ENCODE data around the gene INPP5D. TPM values are rescaled to one million over a fixed set of nuclear protein-coding genes. Genes with fewer than 3 reads are reported as not detected.

Gene INPP5D
- total RNA-seq, 1 experiment from 2014 or later = 12.7 TPM

DNA sequence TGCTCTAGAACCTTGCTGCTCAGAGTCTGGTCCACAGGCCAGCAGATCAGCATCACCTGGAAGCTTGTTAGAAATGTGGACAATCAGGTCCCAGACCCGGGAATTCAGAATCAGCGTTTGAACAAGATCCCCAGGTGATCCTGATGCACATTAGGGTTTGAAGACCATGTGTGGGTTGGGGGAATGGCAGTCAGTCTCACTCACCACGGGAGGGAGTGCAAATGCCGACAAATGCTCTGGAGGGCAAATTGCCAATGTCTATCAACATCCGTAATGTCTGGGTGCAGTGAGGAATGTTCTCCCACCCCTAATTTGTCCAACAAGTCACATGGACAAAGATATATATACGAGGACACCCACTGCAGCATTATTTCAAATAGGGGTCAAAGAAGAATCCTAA, 34.5 kb downstream of the INPP5D start:
- no peak overlapping the region for H3K4me2 ChIP-seq (ENCODE audit: insufficient read depth, insufficient read length, low read length)
- Mint-ChIP-seq H3K27me3 (ENCODE audit: low read depth) (no peaks in the 10 kb centered on the region), H3K4me3 (no peak overlapping the region), H3K36me3 (ENCODE audit: insufficient read depth in 1 of 3, low read depth in 3 of 3) (no peaks in the 10 kb centered on the region), H3K27ac (peak overlapping the region in 1 of 3 experiments; percentile 68; a peak in 1 of 7 replicates), H3K9me3 (no peaks in the 10 kb centered on the region), H3K4me1 (peaks cover 13 to 23% of the 10 kb centered on the region in 2 experiments)
- H3K18ac ChIP-seq (ENCODE audit: insufficient read length, low read depth, low read length) = no peak overlapping the region
- no peak overlapping the region for H2BK12ac ChIP-seq (ENCODE audit: insufficient read length, low read depth, low read length)
- H3K4me1 ChIP-seq (ENCODE audit: insufficient read depth, low read length) = peaks cover 3% of the 10 kb centered on the region; the same call in 1 of the 2 replicates
- no peaks in the 10 kb centered on the region for H3K23me2 ChIP-seq (ENCODE audit: insufficient read length, low read depth, low read length, poor library complexity, severe bottlenecking)
- no peak overlapping the region for H3K9ac ChIP-seq (ENCODE audit: extremely low read depth, insufficient read length, low read length)
- H2BK20ac ChIP-seq (ENCODE audit: low read depth, low read length, poor library complexity, severe bottlenecking) = no peak overlapping the region
- no peak overlapping the region for H3K23ac ChIP-seq (ENCODE audit: insufficient read length, low read depth, low read length)
- H4K5ac ChIP-seq (ENCODE audit: insufficient read length, low read depth, low read length) = no peak overlapping the region
- TF ChIP-seq CTCF (conservative IDR thresholded peaks at IDR 0.05) = no peak
- no peak overlapping the region for H3T11ph ChIP-seq (ENCODE audit: low read length)
- no peaks in the 10 kb centered on the region for H3K79me1 ChIP-seq (ENCODE audit: insufficient read depth, low read depth, low read length, poor library complexity, severe bottlenecking)
- H4K20me1 ChIP-seq (ENCODE audit: control insufficient read depth, insufficient read depth, insufficient read length) = no peaks in the 10 kb centered on the region
- no peak overlapping the region for H2AFZ ChIP-seq (ENCODE audit: low read length)
- no peaks in the 10 kb centered on the region for H3K27me3 ChIP-seq (ENCODE audit: insufficient read depth, low read length)
- H4K8ac ChIP-seq (replicated peaks; ENCODE audit: insufficient read length, low read depth, low read length) = no peak overlapping the region
- H2BK15ac ChIP-seq (ENCODE audit: low read depth, low read length) = no peak overlapping the region
- no peak overlapping the region for H3K14ac ChIP-seq (ENCODE audit: insufficient read depth, low read length)
- H2BK120ac ChIP-seq (ENCODE audit: low read depth, low read length, poor library complexity, severe bottlenecking) = no peak overlapping the region
- no peak overlapping the region for H3K27ac ChIP-seq (ENCODE audit: insufficient read length, low read depth, low read length)
- DNase-seq = no peak
- H3K56ac ChIP-seq (ENCODE audit: insufficient read length, low read depth, low read length) = no peak overlapping the region
- H3K79me2 ChIP-seq (ENCODE audit: insufficient read depth, low read length) = no peaks in the 10 kb centered on the region
- no peak overlapping the region for H2AK5ac ChIP-seq (ENCODE audit: insufficient read length, low read length)
- no peak overlapping the region for H3K4ac ChIP-seq (ENCODE audit: low read depth, low read length)
- no peaks in the 10 kb centered on the region for H3K9me3 ChIP-seq (ENCODE audit: control insufficient read depth, low read depth, low read length)
- no CpG with 5 or more reads among the region's 6 CpGs for WGBS (ENCODE audit: extremely low coverage, insufficient read length, low lambda C conversion rate)
- H2BK5ac ChIP-seq (ENCODE audit: insufficient read length, low read length) = no peak overlapping the region
- H4K91ac ChIP-seq (ENCODE audit: insufficient read length, low read depth, low read length) = no peak overlapping the region
